GM12864 (cell line): ENCODE data around the gene IL32.

Experiments used
- DNase-seq: peaks from one replicate; pipeline ENCODE4 v3.0.0-alpha.2; 2011; ENCODE audit warnings: low read depth
- H3K4me3 ChIP-seq: 2 replicates; pipeline ENCODE4 v1.5.1; 2011; ENCODE audit warnings: mild to moderate bottlenecking, low read depth, low read length, control low read depth
- TF ChIP-seq, protein P1 (sequence below): IDR thresholded peaks from 2 replicates; pipeline ENCODE4 v1.5.1; 2011; ENCODE audit warnings: low read depth, mild to moderate bottlenecking, moderate library complexity, low read length, control low read depth, inconsistent platforms; ENCODE audit errors: missing control alignments

IL32 gene

GRCh38 chr16:3065069-3065741 lies at the start of gene IL32:
IL32 (plus strand) TSS chr16:3065640; CDS start chr16:3065812, 172 bp downstream.
- H3K4me3 ChIP-seq, result peak within 1 kb of the TSS; percentile 32
- no peak for DNase-seq
- TF ChIP-seq, protein P1, sequence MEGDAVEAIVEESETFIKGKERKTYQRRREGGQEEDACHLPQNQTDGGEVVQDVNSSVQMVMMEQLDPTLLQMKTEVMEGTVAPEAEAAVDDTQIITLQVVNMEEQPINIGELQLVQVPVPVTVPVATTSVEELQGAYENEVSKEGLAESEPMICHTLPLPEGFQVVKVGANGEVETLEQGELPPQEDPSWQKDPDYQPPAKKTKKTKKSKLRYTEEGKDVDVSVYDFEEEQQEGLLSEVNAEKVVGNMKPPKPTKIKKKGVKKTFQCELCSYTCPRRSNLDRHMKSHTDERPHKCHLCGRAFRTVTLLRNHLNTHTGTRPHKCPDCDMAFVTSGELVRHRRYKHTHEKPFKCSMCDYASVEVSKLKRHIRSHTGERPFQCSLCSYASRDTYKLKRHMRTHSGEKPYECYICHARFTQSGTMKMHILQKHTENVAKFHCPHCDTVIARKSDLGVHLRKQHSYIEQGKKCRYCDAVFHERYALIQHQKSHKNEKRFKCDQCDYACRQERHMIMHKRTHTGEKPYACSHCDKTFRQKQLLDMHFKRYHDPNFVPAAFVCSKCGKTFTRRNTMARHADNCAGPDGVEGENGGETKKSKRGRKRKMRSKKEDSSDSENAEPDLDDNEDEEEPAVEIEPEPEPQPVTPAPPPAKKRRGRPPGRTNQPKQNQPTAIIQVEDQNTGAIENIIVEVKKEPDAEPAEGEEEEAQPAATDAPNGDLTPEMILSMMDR, result no peak

- no peak overlapping the region for H3K4me3 ChIP-seq
- TF ChIP-seq, protein P1, result no peak
- no peak for DNase-seq
These were observed 49.4 kb upstream of the IL32 start for GRCh38 chr16:3015865-3016521.

DNA sequence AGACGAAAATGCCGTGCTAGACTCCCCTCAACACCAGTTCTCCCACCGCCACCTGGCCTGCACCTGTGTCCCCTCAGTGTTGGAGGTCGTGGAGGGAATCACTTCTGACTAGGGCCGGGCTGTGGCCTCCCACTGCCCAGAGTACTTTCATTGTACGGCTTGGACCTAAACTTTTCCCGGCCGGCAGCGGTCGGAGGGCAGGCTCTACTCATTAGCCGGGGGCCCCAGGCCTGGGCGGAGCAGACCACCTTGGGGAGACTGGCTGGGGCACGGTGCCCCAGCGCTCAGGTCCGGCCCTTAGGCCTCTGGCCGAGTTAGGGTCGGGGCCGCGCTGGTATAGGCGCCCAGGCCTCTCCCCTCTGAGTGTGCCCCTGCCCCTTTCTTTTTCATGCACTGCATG lies 48.1 kb upstream of the IL32 start:
- no peak for DNase-seq
- TF ChIP-seq, protein P1, result no peak
- no peak overlapping the region for H3K4me3 ChIP-seq

GRCh38 chr16:3017794-3018506 lies 47.5 kb upstream of the IL32 start, which contains the start of gene CLDN6:
CLDN6 (minus strand) TSS chr16:3018183; CDS start chr16:3016021, 2,162 bp downstream.
- H3K4me3 ChIP-seq, result no peak within 1 kb of the TSS
- TF ChIP-seq, protein P1, result peak; percentile 33
- no peak for DNase-seq

DNA sequence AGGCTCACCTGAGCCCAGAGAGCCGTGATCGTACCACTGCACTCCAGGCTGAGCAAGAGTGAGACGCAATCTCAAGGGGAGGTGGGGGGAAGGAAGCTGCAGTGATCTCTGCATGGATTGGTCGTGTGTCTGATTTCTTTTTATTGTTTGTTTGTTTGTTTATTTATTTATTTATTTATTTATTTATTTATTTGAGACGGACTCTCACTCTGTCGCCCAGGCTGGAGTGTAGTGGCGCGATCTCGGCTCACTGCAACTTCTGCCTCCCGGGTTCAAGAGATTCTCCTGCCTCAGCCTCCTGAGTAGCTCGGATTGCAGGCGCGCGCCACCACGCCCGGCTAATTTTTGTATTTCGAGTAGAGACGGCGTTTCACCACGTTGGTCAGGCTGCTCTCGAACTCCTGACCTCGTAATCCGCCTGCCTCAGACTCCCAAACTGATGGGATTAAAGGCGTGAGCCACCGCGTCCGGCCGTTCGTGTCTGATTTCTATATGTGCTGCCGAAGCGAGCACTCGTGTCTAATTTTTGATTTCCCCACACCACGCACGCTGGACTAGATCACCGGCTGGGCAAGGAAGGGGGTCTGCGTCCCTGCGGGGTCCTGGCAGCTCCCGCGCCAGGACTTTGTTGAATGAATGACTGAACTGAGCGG lies 45.7 kb upstream of the IL32 start:
- DNase-seq, result no peak
- H3K4me3 ChIP-seq, result peak overlapping the region; percentile 46
- TF ChIP-seq, protein P1, result no peak

GRCh38 chr16:3020247-3020603 lies 45.2 kb upstream of the IL32 start, which contains the start of gene TNFRSF12A:
TNFRSF12A (plus strand) TSS chr16:3020368; CDS start chr16:3020398, 30 bp downstream.
- no peak for DNase-seq
- TF ChIP-seq, protein P1, result no peak
- peak within 1 kb of the TSS; percentile 68 for H3K4me3 ChIP-seq
